GM18508 (cell line): ENCODE data around the gene MYH9.

Experiments
- ATAC-seq: cut with Tn5 transposase; IDR thresholded peaks from one replicate; pipeline ENCODE4 v1.9.1; 2021; ENCODE audit warnings: moderate number of reproducible peaks; ENCODE audit not compliant: insufficient read depth, unreplicated experiment

The MYH9 gene

DNA sequence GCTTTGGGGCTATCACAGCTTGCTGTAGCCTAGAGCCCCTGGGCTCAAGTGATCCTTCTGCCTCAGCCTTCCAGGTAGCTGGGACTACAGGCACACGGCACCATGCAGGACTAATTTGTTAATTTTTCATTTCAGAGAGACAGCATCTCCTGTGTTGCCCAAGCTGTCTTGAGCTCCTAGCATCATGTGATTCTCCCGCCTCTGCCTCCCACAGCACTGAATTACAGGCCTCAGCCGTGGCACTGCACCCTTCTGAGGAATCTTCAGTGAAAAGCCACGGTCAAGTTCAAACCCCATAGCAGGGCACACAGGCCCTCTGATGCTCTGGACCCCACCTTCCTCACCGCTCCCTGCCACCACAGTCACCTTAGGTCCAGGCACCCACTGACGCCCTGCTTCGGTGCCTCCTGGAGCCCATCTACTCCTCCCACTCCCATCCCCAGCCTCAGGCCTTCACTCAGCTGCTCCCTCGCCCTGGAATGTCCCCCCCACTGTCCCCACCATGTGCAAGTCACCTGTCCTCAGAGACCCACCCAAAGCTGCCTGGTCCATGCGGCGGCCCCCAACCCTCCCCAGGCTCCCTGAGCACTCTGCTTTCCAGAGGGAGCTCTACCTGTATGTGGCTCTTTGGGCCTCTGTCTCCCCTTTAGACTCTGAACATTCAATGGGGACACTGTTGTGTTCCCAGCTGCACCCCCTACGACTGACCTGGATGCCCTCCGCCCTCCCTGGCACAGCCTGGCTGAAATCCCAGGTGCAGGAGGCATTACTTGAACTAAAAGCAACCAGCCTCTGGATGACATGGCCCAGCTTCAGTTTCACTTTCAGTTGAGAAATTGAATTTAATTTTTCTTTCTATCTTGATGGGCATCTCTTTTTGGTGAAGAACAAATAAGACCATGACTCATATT is 150.1 kb downstream of the MYH9 start:
- ATAC-seq, result no peak

DNA sequence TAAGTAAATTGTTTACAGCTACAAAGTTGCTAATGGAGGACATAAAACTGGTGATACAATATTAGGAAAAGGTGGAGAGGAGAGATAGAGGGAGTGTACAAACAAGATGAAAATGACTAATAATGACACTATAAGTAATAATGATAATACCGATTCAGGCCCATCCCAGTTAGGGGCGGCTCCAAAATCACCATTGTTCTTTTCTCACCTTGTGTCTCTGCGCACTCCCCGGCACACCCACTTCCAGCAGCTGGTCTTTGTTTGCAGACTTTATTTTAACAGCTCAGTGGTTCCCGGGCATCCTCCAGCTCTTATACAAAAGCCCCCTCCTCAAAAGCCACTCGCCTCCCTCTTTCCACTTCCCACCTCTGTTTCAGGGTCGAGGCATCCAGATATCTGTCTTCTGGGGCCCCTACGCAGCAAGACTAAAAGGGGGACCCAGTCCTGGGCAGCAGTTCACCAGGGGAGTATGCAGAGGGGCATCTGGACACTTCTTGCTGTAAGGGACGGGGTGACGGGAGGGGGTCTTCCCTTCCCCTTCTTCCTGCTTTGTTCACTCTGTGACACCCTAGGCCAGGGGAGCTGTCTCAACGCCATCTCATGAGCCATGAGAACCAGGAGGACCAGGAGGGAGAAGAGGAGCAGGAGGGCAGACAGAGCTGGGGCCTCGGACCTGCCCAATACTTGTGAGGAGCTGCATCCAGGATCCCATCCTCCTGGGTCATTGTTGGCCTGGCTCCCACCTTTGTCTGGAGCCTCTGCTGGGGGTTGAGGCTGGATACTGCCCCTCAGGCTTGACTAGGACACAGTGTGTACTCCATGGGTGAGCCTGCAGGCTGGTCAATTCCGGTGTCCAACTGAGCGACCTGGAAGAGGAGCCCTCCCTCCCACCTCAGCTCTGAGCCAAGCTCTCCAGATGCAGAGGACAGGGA is 151.1 kb downstream of the MYH9 start:
- no peak for ATAC-seq

DNA sequence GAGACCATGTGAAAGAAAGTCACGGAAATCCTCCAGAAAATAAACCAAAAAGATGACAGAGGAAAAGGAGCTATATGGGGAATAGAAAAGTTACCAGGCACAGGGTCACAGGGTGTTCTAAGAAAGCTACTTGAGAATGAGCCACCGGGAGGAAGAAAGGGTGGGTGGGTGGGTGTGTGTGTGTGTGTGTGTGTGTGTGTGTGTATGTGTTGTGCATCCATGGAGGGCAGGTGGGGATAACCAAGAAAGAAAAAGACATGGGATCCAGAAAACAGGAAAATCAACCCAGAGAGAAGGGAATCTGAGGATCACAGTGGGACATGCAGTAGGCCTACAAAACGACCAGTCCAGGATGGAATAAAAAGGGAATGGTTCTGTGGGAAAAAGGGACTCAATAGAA is 152.2 kb downstream of the MYH9 start:
- no peak for ATAC-seq

DNA sequence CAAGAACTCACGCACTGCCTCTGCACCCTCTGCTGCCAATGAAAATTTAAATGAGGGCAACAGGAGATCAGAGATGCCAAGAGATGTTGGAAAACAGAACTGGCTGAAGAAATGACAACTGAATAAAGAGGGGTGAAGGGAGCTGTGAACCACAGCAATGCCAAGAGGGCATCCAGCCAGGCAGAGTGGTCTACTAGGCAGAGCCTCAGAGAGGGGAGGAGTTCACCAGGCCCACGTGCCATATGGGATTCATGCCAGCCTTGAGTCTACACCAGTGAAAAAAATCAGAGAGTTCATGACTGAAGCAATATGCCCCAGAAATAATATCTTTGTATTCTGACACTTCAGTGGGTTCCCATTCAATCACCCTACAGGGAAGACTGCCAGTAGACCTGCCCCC is 152.8 kb downstream of the MYH9 start:
- no peak for ATAC-seq

DNA sequence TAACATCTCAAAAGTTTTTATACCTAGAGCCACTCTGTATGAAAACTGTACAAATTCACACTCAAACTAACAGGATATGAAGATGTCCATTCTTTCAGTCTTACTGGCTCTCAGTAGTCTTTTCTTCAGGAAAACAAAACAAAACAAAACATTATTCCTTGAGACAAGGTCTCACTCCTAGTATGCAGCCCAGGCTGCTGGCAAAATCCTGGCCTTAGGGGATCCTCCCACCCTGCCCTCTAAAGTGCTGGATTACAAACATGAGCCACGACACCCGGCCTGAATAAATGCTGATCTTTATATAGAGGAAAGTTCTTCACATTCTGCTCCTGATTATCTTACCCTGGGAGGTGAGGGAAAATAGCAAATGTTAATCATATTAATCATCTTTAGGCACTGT is 153.6 kb downstream of the MYH9 start:
- ATAC-seq, result no peak

DNA sequence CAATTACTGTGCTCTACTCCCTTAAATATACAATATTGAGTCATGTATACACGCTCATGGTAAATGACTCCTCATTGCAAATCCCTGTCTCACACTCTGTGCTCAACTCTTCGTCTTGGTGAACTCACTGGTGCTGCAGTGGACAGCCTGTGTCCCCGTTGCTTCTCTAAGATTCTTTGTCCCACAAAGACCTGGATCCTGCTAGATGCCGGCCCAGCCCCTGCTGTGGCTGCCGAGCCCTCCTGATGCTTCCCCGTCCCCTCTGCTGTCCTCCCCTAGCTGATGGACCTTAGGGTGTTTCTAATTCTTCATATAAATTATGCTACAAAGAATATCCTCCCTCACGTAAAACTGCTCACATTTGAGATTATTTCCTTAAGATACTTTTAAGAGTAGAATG is 154.0 kb downstream of the MYH9 start:
- no peak for ATAC-seq

DNA sequence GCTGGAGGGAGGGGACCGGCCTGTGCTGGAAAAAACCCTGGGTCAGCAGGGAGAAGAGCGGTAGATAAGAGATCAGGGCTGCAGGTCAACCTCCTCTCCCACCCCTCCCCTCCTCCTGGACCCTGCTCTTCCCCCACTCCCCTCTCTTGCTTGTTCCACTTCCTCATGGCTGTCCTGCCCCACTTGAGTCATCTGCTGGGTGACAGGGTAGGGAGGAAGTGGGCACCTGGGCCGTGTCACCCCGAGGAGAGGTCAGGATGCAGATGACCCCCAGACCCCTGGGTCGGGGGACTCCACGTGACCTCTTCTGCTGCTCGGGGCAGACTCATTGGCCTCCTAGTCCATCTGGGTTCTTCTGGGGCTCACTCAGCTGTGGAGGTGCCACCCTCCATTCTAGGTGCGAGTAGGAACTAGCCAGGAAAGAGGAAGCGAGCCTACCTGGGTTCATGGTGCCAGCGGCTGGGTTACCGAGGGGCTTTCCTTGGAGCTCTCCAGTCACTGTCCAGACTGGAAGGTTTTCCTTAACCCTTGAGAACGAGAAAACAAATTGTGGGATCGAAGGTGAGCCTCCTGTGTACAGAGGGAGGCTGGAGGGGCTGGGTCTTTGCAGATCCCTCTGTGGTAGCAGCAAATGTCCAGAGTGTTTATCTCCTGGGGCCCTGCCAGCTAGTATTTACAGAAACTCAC is 154.9 kb downstream of the MYH9 start:
- no peak for ATAC-seq
